Activated naive CD4-positive, alpha-beta T cell treated with anti-CD3 and anti-CD28 coated beads, Interleukin-2, amount 10 ng/mL, durations not matched to agents 7 days and 5 days (primary cell): ENCODE data around the gene TRAM2.

Experiments
- CTCF ChIA-PET: fragments of 350-600 bp; sonication (Branson Sonifier 250); formaldehyde crosslinking; loops from one replicate; lab custom pipeline; 2021; ENCODE audit warnings: antibody characterized with exemption; lab: Charles Lee
- DNase-seq: peaks from one replicate; pipeline ENCODE4 v3.0.0-alpha.2; 2020
- H3K27ac Mint-ChIP-seq: one replicate; pipeline ENCODE4 v1.8.0; 2021; ENCODE audit warnings: mild to moderate bottlenecking, moderate library complexity, mixed read lengths
- H3K27me3 Mint-ChIP-seq: one replicate; pipeline ENCODE4 v1.8.0; 2021; ENCODE audit warnings: mild to moderate bottlenecking, mixed read lengths
- H3K36me3 Mint-ChIP-seq: one replicate; pipeline ENCODE4 v1.8.0; 2021; ENCODE audit warnings: mixed read lengths
- H3K4me1 Mint-ChIP-seq: one replicate; pipeline ENCODE4 v1.8.0; 2021; ENCODE audit warnings: mixed read lengths
- H3K4me3 Mint-ChIP-seq: one replicate; pipeline ENCODE4 v1.8.0; 2021; ENCODE audit warnings: mild to moderate bottlenecking, moderate library complexity, mixed read lengths
- H3K9me3 Mint-ChIP-seq: one replicate; pipeline ENCODE4 v1.8.0; 2021; ENCODE audit warnings: mixed read lengths

The TRAM2 gene, protein sequence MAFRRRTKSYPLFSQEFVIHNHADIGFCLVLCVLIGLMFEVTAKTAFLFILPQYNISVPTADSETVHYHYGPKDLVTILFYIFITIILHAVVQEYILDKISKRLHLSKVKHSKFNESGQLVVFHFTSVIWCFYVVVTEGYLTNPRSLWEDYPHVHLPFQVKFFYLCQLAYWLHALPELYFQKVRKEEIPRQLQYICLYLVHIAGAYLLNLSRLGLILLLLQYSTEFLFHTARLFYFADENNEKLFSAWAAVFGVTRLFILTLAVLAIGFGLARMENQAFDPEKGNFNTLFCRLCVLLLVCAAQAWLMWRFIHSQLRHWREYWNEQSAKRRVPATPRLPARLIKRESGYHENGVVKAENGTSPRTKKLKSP

GRCh38 chr6:52577022-52577777 lies at the start of gene TRAM2:
TRAM2 (minus strand) TSS chr6:52577060; CDS start chr6:52576915, 145 bp downstream.
- Mint-ChIP-seq H3K9me3 (no peaks in the 10 kb centered on the region), H3K27ac (peak within 1 kb of the TSS; percentile 66), H3K4me1 (peaks cover 35% of the 10 kb centered on the region), H3K27me3 (peaks cover 29% of the 10 kb centered on the region), H3K4me3 (peak within 1 kb of the TSS; percentile 85), H3K36me3 (no peaks in the 10 kb centered on the region)
- CTCF ChIA-PET = interaction anchor here (1.4 to 1.9 kb wide), 2 partner anchors 20 to 38 kb away, joined by 3 to 9 read pairs; no protein-coding TSS in a partner anchor
- DNase-seq = peak; percentile 79

DNA sequence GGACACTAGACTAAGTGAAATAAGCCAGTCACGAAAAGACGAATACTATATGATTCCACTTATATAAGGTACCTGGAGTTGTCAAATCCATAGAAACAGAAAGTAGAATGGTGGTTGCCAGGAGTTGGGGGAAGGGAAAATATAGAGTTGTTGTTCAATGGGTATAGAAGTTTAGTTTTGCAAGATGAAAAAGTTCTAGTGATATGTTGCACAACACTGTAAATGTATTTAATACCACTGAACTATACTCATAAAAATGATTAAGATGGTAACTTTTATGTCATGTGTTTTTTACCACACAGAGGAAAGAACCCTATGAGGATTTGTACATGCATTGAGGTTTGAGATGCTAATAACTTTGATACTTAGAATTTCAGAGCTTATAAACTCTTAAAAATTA lies 46.0 kb upstream of the TRAM2 start:
- CTCF ChIA-PET = no interaction called here
- Mint-ChIP-seq H3K36me3 (no peaks in the 10 kb centered on the region), H3K27ac (no peak overlapping the region), H3K4me1 (no peaks in the 10 kb centered on the region), H3K27me3 (no peaks in the 10 kb centered on the region), H3K4me3 (no peak overlapping the region), H3K9me3 (no peaks in the 10 kb centered on the region)
- DNase-seq = no peak

DNA sequence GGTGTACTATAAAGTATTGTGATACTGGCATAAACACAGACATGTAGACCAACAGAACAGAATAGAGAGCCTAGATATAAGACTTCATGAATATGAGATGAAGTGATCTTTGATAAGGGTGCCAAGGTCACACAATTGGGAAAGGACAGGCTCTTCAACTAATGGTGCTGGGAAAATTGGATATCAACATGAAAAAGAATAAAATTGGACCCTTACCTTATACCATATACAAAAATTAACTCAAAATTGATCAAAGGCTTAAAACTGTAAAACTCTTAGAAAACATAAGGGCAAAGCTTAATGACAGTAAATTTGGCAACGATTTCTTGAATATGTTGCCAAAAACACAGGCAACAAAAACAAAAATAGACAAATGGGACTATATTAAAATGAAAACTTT lies 44.8 kb upstream of the TRAM2 start:
- Mint-ChIP-seq H3K36me3 (no peaks in the 10 kb centered on the region), H3K27ac (no peak overlapping the region), H3K27me3 (no peaks in the 10 kb centered on the region), H3K4me3 (no peak overlapping the region), H3K9me3 (no peaks in the 10 kb centered on the region), H3K4me1 (no peaks in the 10 kb centered on the region)
- CTCF ChIA-PET = no interaction called here
- no peak for DNase-seq

DNA sequence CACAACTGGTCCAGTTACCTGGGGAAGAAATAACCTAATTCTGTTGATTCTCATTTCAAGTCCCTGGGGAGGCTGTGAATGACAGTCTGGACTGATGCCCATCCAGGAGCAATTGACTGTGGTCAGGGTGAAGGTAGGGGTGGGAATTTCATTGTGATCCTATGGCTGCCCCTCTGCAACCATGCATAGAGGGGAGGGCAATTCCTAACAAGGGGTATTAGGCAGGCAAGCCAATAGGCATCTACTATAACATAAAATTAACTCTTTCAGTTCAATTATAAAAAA lies 44.0 kb upstream of the TRAM2 start:
- no peaks in the 10 kb centered on the region for H3K36me3 Mint-ChIP-seq
- DNase-seq = no peak
- no peak overlapping the region for H3K27ac Mint-ChIP-seq
- no peaks in the 10 kb centered on the region for H3K9me3 Mint-ChIP-seq
- no peaks in the 10 kb centered on the region for H3K27me3 Mint-ChIP-seq
- no peaks in the 10 kb centered on the region for H3K4me1 Mint-ChIP-seq
- CTCF ChIA-PET = no interaction called here
- H3K4me3 Mint-ChIP-seq = no peak overlapping the region

GRCh38 chr6:52620055-52620905 lies 43.4 kb upstream of the TRAM2 start:
- H3K27ac Mint-ChIP-seq = no peak overlapping the region
- no peaks in the 10 kb centered on the region for H3K9me3 Mint-ChIP-seq
- no peaks in the 10 kb centered on the region for H3K4me1 Mint-ChIP-seq
- H3K36me3 Mint-ChIP-seq = no peaks in the 10 kb centered on the region
- CTCF ChIA-PET = interaction anchor here (0.8 kb wide), 1 partner anchor 205 kb away, joined by 3 read pairs; no protein-coding TSS in a partner anchor
- no peak for DNase-seq
- H3K4me3 Mint-ChIP-seq = no peak overlapping the region
- no peaks in the 10 kb centered on the region for H3K27me3 Mint-ChIP-seq

- Mint-ChIP-seq H3K4me3 (no peak overlapping the region), H3K27me3 (no peaks in the 10 kb centered on the region), H3K4me1 (no peaks in the 10 kb centered on the region), H3K27ac (no peak overlapping the region), H3K36me3 (no peaks in the 10 kb centered on the region), H3K9me3 (no peaks in the 10 kb centered on the region)
- CTCF ChIA-PET = no interaction called here
- DNase-seq = no peak
These were observed 40.2 kb upstream of the TRAM2 start for GRCh38 chr6:52617087-52617486.

- Mint-ChIP-seq H3K9me3 (no peaks in the 10 kb centered on the region), H3K27me3 (no peaks in the 10 kb centered on the region), H3K4me3 (no peak overlapping the region), H3K36me3 (no peaks in the 10 kb centered on the region), H3K4me1 (no peaks in the 10 kb centered on the region), H3K27ac (no peak overlapping the region)
- CTCF ChIA-PET = no interaction called here
- no peak for DNase-seq
These were observed 39.3 kb upstream of the TRAM2 start for GRCh38 chr6:52616059-52616690.

DNA sequence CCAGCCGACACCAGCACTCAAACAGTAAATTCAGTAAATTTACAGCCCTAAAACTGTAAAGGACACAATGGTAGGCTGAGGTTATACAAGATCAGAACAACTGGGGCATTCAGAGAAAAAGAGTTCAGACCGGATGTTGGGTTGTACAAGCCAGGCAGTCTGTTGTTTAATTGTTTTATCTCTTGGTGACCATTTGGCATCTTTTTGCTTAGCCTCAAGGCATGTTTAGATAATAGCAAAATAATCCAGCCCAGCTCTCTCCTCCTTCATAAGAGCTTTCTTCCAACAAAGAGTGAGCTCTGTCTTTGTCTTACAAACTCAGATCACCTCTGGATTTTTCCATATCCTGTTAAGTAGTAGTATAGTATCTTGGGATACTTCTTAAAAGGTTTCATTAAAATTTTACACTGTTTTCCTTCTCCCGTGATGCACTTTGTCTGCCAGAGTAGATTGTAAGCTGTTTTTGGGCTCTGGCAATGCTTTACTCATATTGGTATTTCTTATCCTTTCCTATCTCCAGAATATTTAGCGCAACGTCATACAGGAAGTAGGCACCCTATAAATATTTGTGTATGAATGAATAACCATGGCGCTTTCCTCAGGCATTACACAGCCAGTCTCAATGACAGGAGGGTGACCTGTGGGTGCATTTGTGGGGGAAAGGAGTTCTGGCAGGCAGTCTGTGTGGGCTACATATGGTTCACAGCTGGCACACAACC lies 35.6 kb upstream of the TRAM2 start:
- Mint-ChIP-seq H3K4me3 (no peak overlapping the region), H3K4me1 (no peaks in the 10 kb centered on the region), H3K9me3 (peaks cover 3% of the 10 kb centered on the region), H3K27me3 (peaks cover 6% of the 10 kb centered on the region), H3K27ac (no peak overlapping the region), H3K36me3 (no peaks in the 10 kb centered on the region)
- DNase-seq = no peak
- CTCF ChIA-PET = no interaction called here

DNA sequence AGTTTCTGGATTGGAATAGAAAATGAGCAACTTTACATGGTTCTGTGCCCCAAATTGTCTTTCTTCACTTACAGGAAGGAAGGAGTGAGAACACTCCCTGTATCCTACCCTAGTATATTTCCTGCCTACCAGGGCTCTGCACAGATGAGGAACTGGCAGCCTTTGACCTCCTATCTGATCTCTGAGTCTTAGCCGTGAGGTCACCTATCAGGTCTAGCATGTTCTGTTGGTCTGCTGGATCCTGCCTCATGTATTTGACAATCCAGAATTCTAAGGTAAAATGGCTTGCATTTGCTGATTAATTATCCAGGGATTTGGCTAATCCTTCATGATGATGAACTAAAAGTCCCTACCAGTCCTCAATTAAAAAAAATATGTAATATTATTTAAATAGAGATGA lies 35.0 kb upstream of the TRAM2 start:
- no peaks in the 10 kb centered on the region for H3K4me1 Mint-ChIP-seq
- H3K27ac Mint-ChIP-seq = no peak overlapping the region
- CTCF ChIA-PET = no interaction called here
- peaks cover 6% of the 10 kb centered on the region for H3K27me3 Mint-ChIP-seq
- no peak for DNase-seq
- H3K4me3 Mint-ChIP-seq = no peak overlapping the region
- H3K36me3 Mint-ChIP-seq = no peaks in the 10 kb centered on the region
- peaks cover 3% of the 10 kb centered on the region for H3K9me3 Mint-ChIP-seq

- CTCF ChIA-PET = no interaction called here
- Mint-ChIP-seq H3K4me1 (no peaks in the 10 kb centered on the region), H3K9me3 (peaks cover 3% of the 10 kb centered on the region), H3K36me3 (no peaks in the 10 kb centered on the region), H3K27me3 (peaks cover 6% of the 10 kb centered on the region), H3K4me3 (no peak overlapping the region), H3K27ac (no peak overlapping the region)
- no peak for DNase-seq
These were observed 34.0 kb upstream of the TRAM2 start for GRCh38 chr6:52610745-52611355.

DNA sequence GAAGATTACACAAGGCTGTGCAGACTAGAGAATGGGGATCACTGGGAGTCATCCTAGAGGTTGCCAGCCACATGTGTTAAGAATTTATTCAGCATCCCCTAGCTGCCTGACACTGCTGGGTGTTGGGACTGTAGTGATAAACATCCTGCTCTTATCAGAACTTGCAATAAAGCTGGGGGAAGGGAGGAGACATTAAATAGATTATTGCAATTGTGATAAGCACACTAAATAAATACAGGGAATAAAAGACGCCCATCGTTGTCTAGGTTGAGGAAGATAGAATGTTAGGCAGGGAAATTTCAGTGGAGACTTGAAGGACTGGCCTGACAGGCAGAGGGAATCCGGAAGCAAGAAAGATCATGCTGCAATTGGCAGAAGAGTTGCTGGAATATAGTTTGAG lies 33.2 kb upstream of the TRAM2 start:
- peaks cover 3% of the 10 kb centered on the region for H3K9me3 Mint-ChIP-seq
- no peaks in the 10 kb centered on the region for H3K36me3 Mint-ChIP-seq
- CTCF ChIA-PET = no interaction called here
- DNase-seq = no peak
- H3K4me1 Mint-ChIP-seq = no peaks in the 10 kb centered on the region
- H3K27ac Mint-ChIP-seq = no peak overlapping the region
- peaks cover 8% of the 10 kb centered on the region for H3K27me3 Mint-ChIP-seq
- H3K4me3 Mint-ChIP-seq = no peak overlapping the region

- H3K4me1 Mint-ChIP-seq = peaks cover 2% of the 10 kb centered on the region
- no peak overlapping the region for H3K27ac Mint-ChIP-seq
- no peaks in the 10 kb centered on the region for H3K36me3 Mint-ChIP-seq
- DNase-seq = no peak
- CTCF ChIA-PET = interaction anchor here (1.6 kb wide), 1 partner anchor 47 kb away, joined by 5 read pairs; no protein-coding TSS in a partner anchor
- H3K9me3 Mint-ChIP-seq = peaks cover 3% of the 10 kb centered on the region
- H3K4me3 Mint-ChIP-seq = no peak overlapping the region
- H3K27me3 Mint-ChIP-seq = peaks cover 11% of the 10 kb centered on the region
These were observed 28.8 kb upstream of the TRAM2 start for GRCh38 chr6:52605610-52606185.
